Osteocyte (in vitro differentiated cells): ENCODE results near the gene MYT1. TPM values are rescaled to one million over a fixed set of nuclear protein-coding genes. Genes with fewer than 3 reads are reported as not detected.
A peak's percentile ranks its signal among the peaks of the same experiment; 100 is the strongest.

ENCODE experiments used
- DNase-seq: peaks from one replicate; pipeline ENCODE4 v3.0.0; 2021; ENCODE audit warnings: mixed read lengths; ENCODE audit not compliant: unreplicated experiment; ENCODE audit errors: extremely low spot score
- H3K27ac Mint-ChIP-seq: one replicate; pipeline ENCODE4 v1.8.0; 2021; ENCODE audit warnings: mild to moderate bottlenecking, mixed read lengths; ENCODE audit not compliant: unreplicated experiment
- H3K27me3 Mint-ChIP-seq: one replicate; pipeline ENCODE4 v1.8.0; 2021; ENCODE audit warnings: mixed read lengths; ENCODE audit not compliant: unreplicated experiment
- H3K36me3 Mint-ChIP-seq: one replicate; pipeline ENCODE4 v1.8.0; 2021; ENCODE audit warnings: mixed read lengths; ENCODE audit not compliant: unreplicated experiment
- H3K4me1 Mint-ChIP-seq: one replicate; pipeline ENCODE4 v1.8.0; 2021; ENCODE audit warnings: mixed read lengths; ENCODE audit not compliant: unreplicated experiment
- H3K4me3 Mint-ChIP-seq: one replicate; pipeline ENCODE4 v1.8.0; 2021; ENCODE audit warnings: mild to moderate bottlenecking, moderate library complexity, mixed read lengths; ENCODE audit not compliant: unreplicated experiment
- H3K9me3 Mint-ChIP-seq: one replicate; pipeline ENCODE4 v1.8.0; 2021; ENCODE audit warnings: mixed read lengths; ENCODE audit not compliant: unreplicated experiment
- CTCF ChIP-seq: fragments of 200-600 bp; sonication (generic); IDR thresholded peaks from 2 replicates; pipeline ENCODE4 v1.5.0; 2021; ENCODE audit warnings: antibody characterized with exemption, mild to moderate bottlenecking, moderate library complexity
- total RNA-seq: library from RNA; stranded (reverse); gene quantifications from 2 replicates; pipeline ENCODE4 v1.2.1, GENCODE V29; 2021

MYT1 gene
- total RNA-seq, 1 donor from 2014 or later, result not detected

DNA sequence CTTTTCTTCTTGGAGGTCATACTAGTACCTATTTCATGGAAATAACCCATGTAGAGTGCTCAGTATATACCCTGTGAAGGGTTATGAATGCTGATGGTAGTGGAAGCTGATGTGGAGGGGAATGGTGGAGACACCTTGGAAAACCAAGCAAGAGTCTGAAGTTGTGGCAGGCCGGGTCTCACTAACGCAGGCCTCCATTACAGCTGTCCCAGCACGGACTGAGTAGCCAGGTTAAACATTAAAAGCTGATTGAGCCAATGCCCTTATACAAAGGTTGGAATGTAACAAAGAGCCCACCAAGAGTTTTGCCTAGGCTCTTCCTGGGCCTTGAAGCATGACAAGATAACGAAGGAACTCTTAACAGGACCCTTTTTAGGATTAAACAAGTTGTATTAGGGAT lies 89.2 kb downstream of the MYT1 start:
- H3K4me3 Mint-ChIP-seq, result no peak overlapping the region
- H3K27me3 Mint-ChIP-seq, result peaks cover 27% of the 10 kb centered on the region
- no peak for DNase-seq
- H3K9me3 Mint-ChIP-seq, result no peaks in the 10 kb centered on the region
- H3K27ac Mint-ChIP-seq, result no peak overlapping the region
- no peak for TF ChIP-seq CTCF
- no peaks in the 10 kb centered on the region for H3K36me3 Mint-ChIP-seq
- peaks cover 31% of the 10 kb centered on the region for H3K4me1 Mint-ChIP-seq

GRCh38 chr20:64254156-64254555 lies 89.9 kb downstream of the MYT1 start:
- no peak overlapping the region for H3K27ac Mint-ChIP-seq
- no peak for TF ChIP-seq CTCF
- no peak overlapping the region for H3K4me3 Mint-ChIP-seq
- H3K36me3 Mint-ChIP-seq, result no peaks in the 10 kb centered on the region
- H3K4me1 Mint-ChIP-seq, result peaks cover 37% of the 10 kb centered on the region
- no peak for DNase-seq
- H3K9me3 Mint-ChIP-seq, result no peaks in the 10 kb centered on the region
- H3K27me3 Mint-ChIP-seq, result peaks cover 26% of the 10 kb centered on the region

- Mint-ChIP-seq H3K27ac (peak overlapping the region; percentile 66), H3K36me3 (no peaks in the 10 kb centered on the region), H3K9me3 (no peaks in the 10 kb centered on the region), H3K4me1 (peaks cover 38% of the 10 kb centered on the region), H3K4me3 (peak overlapping the region; percentile 55), H3K27me3 (peaks cover 21% of the 10 kb centered on the region)
- TF ChIP-seq CTCF, result no peak
- DNase-seq, result no peak
These were observed 90.5 kb downstream of the MYT1 start for GRCh38 chr20:64254571-64255360.

GRCh38 chr20:64255361-64256281 lies 91.4 kb downstream of the MYT1 start, which contains the start of gene PCMTD2:
Gene PCMTD2, plus strand, starts transcription at chr20:64255748. Its CDS starts 4,218 bp downstream, at chr20:64259966.
- no peak for TF ChIP-seq CTCF
- Mint-ChIP-seq H3K4me1 (peaks cover 47% of the 10 kb centered on the region), H3K36me3 (no peaks in the 10 kb centered on the region), H3K9me3 (no peaks in the 10 kb centered on the region), H3K4me3 (peak within 1 kb of the TSS; percentile 98), H3K27me3 (peaks cover 13% of the 10 kb centered on the region), H3K27ac (peak within 1 kb of the TSS; percentile 92)
- DNase-seq, result peak; percentile 92
